ENCODE measurements around the gene TAF12. TPM values are rescaled to one million over a fixed set of nuclear protein-coding genes. Genes with fewer than 3 reads are reported as not detected.
"Not testable (repeated sequence)": the region's sequence is repeated elsewhere in the genome, so short reads cannot be mapped to it uniquely, and the experiment has no call there.

The TAF12 gene
- total RNA-seq, 1 donor from 2014 or later: 8.4 TPM

DNA sequence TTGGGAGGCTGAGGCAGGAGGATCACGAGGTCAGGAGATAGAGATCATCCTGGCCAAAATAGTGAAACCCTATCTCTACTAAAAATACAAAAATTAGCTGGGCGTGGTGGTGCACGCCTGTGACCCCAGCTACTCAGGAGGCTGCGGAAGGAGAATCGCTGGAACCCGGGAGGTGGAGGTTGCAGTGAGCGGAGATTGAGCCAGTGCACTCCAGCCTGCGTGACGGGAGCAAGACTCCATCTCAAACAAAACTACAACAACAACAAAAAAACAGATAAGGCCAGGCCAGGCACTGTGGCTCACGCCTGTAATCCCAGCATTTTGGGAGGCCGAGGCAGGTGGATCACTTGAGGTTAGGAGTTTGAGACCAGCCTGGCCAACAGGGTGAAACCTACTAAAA lies 2.5 kb upstream of the TAF12 start:
- not testable (repeated sequence) for DNase-seq (ENCODE audit: low spot score); ATAC-seq

DNA sequence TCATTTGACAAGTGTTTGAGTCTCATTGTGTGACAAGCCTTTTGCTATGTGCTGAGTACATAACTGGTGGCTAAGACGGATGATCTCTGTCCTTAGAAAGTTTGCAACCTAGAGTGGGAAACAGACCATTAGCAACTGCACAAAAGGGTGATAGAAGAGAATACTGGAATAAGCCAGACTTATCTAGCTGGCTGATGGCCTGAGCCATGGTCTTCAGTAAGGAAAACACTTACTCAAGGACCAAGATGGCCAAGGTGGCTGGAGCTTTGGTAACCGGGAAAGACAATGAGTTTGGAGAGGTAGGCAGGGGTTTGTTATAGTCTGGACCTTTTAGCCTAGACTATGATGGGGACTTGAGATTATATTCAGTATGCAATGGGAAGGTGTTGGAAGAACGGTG lies 1.6 kb upstream of the TAF12 start:
- ATAC-seq (no peak), DNase-seq (ENCODE audit: low spot score) (no peak)

DNA sequence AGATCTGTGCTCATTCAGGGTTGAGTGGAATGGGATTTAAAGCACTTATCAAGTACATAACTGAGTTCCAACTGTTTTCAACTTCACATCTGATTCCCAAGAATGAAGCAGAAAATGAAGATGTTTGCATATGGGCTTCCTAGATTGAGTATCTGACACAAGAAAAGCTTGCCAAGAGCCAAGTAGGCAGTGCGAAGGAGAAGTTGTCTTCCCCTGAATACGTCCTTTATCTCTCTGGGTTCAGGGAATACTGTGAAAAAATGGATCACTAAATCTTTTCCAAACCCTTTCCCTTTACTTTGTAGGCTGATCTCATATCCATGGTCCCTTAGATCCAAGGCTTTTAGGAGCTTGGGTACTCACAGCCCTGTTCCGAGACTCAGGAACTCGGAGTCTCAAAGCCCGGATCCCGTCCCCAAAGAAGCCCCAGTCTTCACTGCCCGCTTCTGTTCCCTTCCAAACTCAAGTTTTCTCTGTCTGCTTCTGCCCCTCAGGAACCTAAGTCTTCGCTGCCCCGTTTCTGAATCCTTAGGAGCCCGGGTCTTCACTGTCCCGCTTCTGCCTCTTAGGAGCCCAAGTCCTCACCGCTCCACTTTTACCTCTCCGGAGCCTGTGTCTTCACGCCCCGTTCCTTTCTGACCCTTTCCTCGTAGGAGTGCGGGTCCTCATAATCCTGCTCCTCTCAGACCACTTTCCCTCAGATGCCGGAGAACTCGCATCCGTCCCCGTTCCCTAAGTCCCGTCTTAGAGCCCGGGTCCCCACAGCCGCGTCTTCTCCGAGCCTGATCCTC lies 616 bp downstream of the TAF12 start:
- DNase-seq (ENCODE audit: low spot score) (no peak), ATAC-seq (peak; percentile 23)

DNA sequence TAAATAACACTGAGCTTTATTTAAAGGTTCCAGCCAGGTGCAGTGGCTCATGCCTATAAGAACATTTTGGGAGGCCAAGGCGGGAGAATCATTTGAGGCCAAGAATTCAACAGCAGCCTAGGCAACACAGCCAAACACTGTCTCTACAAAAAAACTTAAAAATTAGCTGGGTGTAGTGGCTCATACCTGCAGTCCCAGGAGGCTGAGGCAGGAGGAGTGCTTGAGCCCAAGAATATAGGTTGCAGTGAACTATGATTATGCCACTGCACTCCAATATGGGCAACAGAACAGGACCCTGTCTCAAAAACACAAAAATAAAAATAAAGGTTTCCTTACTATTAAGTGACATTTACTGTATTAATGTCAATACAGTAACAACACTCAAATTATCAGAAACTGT lies 2.1 kb downstream of the TAF12 start:
- no peak for DNase-seq (ENCODE audit: low spot score)

DNA sequence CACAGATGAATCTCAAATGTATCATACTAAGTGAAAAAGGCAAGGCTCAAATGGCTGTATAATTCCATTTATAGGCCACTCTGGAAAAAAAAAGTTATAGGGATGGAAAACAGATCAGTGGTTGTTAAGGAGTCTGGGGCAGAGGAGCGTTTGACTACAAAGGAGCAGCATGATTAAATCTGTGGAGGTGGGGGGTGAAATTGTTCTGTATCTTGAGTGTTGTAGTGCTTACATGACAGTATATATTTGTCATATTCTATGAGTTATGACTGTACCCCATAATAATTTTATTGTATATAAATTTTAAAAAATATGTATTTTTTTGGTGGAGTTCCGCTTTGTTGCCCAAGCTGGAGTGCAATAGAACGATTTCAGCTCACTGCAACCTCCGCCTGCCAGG lies 10.3 kb downstream of the TAF12 start:
- DNase-seq (ENCODE audit: low spot score) (no peak), ATAC-seq (no peak)

More for the DNA sequence above, 2.1 kb downstream of the TAF12 start:
- no peak for ATAC-seq

DNA sequence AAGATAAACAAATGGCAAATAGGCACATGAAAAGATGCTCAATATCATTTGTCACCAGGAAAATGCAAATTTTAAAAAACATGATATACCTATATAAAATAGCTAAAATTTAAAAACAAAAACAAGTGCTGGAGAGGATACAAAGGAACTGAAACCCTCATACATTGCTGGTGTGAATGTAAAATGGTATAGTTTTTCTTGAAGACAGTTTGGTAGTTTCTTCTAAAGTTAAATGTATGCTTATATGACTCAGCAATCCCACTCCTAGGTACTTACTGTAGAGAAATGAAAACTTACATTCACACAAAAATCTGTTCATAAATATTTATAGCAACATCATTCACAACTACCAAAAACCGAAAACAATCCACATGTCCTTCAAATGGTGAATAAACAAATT lies 11.2 kb downstream of the TAF12 start:
- no peak for ATAC-seq
- no peak for DNase-seq (ENCODE audit: low spot score)

DNA sequence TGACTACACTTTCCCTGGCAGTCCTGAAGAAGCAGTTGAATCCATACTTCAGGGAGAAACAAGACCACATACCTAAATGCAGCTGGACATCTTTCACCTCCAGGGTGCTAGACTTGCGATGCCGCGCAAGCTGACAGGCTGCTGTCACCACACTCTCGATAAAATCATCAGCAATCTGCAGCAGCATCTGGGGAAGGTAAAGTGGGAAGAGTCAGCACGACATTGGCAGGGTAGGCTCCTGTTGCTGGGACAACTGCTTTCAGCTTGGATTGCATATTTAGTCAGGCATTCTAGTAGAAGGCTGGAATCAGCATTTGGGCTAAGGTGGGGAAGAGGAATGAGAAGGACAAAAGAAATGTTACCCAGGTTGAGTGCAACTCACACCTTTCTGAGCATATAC lies 29.7 kb downstream of the TAF12 start:
- ATAC-seq: no peak
- DNase-seq (ENCODE audit: low spot score): no peak

DNA sequence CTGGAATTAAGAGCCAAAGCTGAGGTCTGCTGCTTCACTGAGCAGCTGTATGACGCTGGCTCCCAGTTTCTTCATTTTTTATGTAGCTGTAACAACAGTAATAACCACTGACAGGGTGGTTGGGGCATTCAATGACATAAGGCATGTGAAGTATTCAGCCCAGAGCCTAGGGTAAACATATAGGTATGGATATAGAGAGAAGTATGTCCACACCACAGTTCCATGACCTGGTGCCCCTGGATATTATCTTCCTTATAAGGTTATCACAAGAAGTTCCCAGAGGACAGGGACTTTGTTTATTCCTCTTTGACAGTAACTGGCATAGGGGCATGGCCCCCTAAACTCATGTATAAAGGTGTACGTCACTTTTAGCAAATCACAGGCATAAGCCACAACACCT lies 36.1 kb downstream of the TAF12 start:
- ATAC-seq: no peak
- no peak for DNase-seq (ENCODE audit: low spot score)

DNA sequence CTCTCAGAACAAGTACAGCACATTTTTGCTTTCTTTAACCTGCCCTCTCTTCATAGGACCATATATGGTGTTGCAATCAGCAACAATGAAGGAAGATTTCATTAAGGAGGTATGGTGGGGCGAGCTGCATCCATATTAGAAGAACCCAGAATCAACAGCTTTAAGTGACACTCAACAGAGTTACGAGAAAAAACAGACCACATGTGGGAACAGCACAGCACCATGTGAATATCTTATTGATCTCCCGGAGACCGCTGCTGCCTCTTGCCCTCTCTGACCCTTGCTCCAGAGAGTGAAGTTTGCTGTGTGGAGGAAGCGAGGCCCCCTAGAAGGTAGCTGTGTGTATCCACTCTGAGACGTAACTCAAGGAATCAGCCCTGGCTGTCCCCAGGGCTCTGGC lies 37.9 kb downstream of the TAF12 start:
- ATAC-seq: no peak

DNA sequence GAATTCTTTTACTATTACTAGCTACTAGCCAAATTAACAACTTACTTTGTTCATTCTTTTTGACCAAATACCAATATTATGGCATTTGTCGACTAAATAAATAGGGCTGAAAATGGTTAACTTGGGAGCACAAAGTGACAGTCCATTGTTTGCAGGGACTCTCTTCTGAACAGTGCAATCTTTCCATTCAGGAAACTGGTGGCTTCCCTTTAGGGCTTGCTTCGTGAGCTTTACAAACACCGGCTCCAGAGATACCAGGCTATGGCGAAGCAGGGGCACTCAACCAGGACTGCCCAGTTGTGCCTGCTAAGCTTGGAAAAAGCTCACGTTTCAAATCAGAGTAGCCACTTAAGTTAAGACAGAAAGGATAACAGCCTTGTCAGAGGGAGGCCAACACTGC lies 38.5 kb downstream of the TAF12 start:
- no peak for DNase-seq (ENCODE audit: low spot score)
- no peak for ATAC-seq

More for the DNA sequence above, 37.9 kb downstream of the TAF12 start:
- no peak for DNase-seq (ENCODE audit: low spot score)

DNA sequence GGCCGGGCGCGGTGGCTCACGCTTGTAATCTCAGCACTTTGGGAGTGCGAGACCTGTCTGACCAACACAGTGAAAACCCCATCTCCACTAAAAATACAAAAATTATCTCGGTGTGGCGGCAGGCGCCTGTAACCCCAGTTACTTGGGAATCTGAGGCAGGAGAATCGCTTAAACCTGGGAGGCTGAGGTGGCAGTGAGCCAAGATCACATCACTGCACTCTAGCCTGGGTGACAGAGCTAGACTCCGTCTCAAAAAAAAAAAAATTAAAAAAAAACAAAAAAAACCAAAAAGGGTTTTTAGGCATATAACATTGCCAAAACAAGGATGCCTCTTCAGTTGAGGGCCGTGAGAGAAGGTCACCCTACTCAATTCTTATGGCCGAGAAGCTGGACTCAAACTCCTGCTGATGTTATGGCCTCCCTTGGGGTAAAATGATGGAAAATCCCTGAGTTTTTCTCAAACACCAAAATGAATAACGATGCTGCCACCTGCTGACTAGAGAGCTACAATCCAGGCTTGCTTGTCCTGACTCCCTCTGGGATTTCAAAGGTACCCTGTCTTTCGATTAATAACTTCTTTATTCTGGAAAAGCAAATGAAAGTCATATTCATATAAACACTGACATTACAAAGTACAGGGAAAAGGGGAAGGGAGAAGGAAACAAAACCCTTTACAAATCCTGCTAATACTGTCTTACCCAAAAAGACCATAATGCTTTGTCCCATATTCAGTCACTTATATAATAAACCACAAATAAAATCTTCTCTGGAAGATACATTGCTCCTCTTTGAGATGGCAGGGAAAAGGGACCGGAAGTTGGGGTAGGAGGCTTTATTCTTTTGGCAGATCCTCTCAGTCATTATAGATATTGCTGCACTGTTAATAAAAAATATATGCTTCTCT lies 40.1 kb downstream of the TAF12 start:
- ATAC-seq (peak; percentile 92), DNase-seq (ENCODE audit: low spot score) (peak; percentile 50)

DNA sequence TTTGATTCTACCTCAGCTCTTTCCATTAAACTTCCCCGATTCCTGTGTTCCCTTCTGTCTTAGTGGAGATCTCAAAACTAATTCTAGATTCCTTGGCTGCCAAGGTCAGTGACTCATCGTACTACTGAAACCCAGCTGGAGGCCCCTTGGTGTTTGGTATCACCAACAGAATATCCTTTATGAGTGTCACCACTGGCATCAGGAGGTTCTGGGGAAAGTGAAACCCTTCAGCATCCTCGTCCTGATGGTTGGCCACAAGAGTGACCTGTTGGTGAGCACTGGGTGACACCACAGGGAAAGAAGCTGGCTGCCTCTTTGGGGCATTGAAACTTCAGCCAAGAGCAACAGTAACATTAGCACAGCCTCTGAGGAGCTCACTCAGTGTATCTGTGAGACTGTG lies 41.2 kb downstream of the TAF12 start:
- ATAC-seq: no peak

DNA sequence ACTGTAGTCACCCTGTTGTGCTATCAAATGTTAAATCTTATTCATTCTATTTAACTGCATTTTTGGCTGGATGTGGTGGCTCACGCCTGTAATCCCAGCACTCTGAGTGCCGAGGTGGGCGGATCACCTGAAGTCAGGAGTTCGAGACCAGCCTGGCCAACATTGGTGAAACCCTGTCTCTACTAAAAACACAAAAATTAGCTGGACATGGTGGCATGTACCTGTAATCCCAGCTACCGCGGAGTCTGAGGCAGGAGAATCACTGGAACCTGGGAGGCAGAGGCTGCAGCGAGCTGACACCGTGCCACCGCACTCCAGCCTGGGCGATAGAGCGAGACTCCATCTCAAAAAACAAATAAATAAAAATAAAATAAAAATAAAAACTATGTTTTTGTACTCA lies 46.6 kb downstream of the TAF12 start:
- DNase-seq (ENCODE audit: low spot score); ATAC-seq: not testable (repeated sequence)

More for the DNA sequence above, 41.2 kb downstream of the TAF12 start:
- no peak for DNase-seq (ENCODE audit: low spot score)

DNA sequence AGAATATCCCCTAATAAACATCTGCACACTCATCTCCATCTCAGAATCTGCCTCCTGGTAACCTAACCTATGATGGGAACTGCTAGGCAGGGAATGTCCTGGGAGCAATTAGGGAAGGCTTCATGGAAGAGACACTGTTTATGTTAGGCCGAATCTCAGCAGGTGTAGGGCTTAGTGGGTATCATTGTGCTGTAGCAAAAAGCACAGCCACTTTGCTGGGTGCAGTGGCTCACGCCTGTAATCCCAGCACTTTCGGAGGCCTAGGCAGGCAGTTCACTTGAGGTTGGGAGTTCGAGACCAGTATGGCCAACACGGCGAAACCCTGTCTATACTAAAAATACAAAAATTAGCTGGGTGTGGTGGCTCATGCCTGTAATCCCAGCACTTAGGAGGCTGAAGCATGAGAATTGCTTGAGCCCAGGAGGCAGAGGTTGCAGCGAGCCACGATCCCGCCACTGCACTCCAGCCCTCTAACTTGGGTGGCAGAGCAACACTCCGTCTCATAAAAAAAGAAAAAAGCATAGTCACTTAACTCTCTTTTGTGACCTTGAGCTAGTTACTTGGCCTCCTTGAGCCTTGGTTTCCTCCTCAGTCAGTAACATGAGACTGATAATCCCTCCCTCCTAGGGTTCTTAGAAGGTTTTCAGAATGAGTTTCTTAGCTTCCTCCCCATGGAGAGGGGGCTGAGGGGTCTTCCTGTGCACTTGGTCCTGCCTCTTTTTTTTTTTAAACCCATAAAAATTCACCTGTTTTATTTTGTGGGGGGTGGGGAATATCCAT lies 47.3 kb downstream of the TAF12 start:
- no peak for ATAC-seq

DNA sequence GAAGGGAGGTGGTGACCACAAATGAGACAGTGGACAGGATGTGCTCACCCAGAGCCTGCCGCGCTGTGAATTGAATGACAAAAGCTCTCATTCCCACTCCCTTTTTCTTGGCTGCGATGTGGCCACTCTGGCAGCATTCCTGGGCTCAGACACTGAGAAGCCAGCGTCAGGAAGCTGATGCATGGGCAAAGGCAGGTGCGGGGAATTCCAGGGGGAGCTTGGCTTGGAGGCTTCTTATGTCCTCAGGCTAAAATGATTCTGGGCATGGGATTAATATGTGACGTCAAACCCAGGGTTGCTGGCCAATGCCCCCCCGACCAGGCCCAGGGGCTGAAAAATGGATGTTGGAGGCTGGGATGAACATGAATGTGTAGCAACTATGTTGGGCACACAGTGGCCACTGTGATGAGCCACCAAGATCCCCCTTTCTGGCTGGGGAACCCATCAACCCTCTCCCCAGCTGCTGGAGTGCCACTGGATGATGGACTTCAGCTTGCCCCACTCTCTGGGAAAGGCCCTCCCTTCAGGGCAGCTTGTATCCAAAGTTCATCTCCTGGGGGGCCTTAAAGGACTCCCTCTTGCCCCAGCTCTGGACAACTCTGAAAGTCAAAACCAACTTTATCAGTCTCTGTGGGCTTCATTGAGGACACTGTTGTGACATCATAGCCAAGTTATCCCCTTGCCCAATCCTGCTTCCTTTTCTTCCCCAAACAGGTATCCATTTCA lies 48.0 kb downstream of the TAF12 start:
- not testable (repeated sequence) for DNase-seq (ENCODE audit: low spot score); ATAC-seq

More for the DNA sequence above, 47.3 kb downstream of the TAF12 start:
- no peak for DNase-seq (ENCODE audit: low spot score)

DNA sequence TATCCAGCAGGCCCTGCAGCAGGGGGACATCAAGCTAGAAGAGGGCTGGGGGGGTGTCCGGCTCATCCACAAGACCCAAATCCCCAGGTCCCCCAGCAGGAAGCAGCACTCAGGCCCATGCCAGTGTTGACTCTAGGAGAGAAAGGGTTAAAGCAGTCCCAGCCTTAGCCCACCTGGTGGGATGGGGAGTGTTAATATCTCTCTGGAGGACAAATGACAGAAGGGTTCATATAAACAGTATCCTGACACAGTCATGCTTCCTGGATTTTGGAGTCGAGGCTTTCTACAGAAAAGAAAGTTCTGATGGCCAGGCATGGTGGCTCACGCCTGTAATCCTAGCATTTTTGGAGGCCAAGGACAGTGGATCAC lies 48.9 kb downstream of the TAF12 start:
- not testable (repeated sequence) for DNase-seq (ENCODE audit: low spot score); ATAC-seq

DNA sequence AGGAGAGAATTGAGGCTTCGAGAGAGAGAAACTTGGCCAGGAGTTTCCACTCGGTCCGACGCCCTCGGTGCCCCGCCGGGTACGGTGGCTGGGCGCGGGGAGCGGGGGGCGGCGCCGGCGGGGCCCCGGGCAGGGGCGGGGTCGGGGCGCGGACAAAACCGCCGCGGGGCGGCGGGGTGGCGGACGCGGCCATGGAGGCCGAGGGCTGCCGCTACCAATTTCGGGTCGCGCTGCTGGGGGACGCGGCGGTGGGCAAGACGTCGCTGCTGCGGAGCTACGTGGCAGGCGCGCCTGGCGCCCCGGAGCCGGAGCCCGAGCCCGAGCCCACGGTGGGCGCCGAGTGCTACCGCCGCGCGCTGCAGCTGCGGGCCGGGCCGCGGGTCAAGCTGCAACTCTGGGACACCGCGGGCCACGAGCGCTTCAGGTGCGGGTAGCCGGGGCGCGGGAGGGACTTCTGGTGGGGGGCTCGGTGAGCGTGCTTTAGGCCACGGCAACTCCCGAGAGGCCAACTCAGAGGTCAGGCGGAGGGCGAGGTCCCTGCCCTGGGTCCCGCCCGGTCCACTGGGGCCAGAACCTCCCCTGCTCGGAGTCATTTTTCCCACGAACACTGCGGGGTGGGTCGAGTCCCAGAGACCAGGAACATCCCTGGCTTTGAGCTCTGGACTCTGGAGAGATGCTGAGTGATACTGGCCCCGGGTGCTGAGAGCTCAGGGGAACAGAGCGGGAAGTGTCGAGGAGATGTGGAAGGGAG lies 50.4 kb downstream of the TAF12 start:
- ATAC-seq: peak; percentile 67
- no peak for DNase-seq (ENCODE audit: low spot score)

DNA sequence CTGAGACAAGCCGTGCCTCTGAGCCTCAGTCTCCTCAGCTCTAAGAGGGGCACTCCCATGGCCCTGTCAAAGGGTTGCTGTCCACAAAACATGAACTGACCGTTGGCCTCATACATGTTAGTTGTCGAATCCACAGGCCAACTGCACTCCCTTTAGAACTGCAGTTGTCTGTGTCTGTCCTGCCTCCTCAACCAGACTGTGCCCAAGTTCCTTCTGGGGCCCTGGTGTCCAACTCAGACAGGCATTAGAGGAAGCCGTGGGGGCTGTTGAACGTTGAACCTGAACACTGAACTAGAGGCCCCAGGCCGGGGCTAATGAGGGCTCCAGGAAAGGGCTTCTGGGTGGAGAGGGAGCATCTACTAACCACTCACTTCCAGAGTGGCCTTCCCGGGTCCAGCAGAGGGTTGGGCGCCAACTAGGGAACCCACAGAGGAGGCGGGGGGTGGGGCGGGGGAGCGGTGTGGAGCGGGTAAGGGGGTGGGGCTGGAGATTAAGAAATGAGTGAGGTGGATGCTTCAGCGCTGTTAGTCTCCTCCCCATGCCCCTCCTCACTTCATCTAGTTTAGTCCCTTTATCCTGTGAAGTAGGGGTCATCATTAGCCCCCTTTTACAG lies 51.1 kb downstream of the TAF12 start, which contains the start of gene RAB42:
Gene RAB42 (plus strand): TSS at position 558 of the 613 bp plus-strand sequence. CDS start 247 bp downstream, outside the sequence.
- ATAC-seq (peak; percentile 51), DNase-seq (ENCODE audit: low spot score) (no peak)

Measured in left lobe of liver (tissue), 2 donors.